Endothelial cell of umbilical vein (primary cell): Measurements from ENCODE around the gene TPO. TPM values are rescaled to one million over a fixed set of nuclear protein-coding genes. Genes with fewer than 3 reads are reported as not detected.

Experiments used
- BruUV-seq: library from RNA; stranded (reverse); fragments of 400-500 nt; replicated peaks from 2 replicates; lab custom pipeline; 2021; lab: Mats Ljungman, UMichigan
- CTCF ChIA-PET: fragments of 300-600, 350-600 bp; sonication (Branson Sonifier 250); formaldehyde crosslinking; loops from one replicate; lab custom pipeline; 2021; ENCODE audit warnings: antibody characterized with exemption, inconsistent platforms; lab: Charles Lee
- POLR2A ChIA-PET: fragments of 300-600, 350-600 bp; sonication (Branson Sonifier 250); formaldehyde crosslinking; loops from one replicate; lab custom pipeline; 2021; ENCODE audit warnings: antibody characterized with exemption, inconsistent platforms; lab: Charles Lee
- DNase-seq: peaks from one replicate; pipeline ENCODE4 v3.0.0-alpha.2; 2011; ENCODE audit warnings: low read depth, low spot score
- FAIRE-seq: peaks from 2 replicates; lab custom pipeline; 2011; peaks lifted over from hg19 to GRCh38; lab: Jason Lieb, UNC
- H2AFZ ChIP-seq: 2 replicates; pipeline ENCODE4 v1.6.0; 2012; ENCODE audit warnings: low read depth, low read length, control low read depth, inconsistent platforms
- H3K27ac ChIP-seq: 2 replicates; pipeline ENCODE4 v1.5.1; 2011; ENCODE audit warnings: low read depth, mild to moderate bottlenecking, control low read depth, low read length, moderate library complexity; ENCODE audit not compliant: insufficient read depth
- H3K27me3 ChIP-seq, 2 experiments: 2 replicates each; pipeline versions ENCODE4 v1.6.0 to v1.6.1; 2011; ENCODE audit warnings: low read length in 2 of 2, mixed read lengths in 1 of 2; ENCODE audit not compliant: control insufficient read depth in 2 of 2, insufficient read depth in 2 of 2
- H3K36me3 ChIP-seq, 2 experiments: 2 replicates in 1 of 2; 3 replicates in 1 of 2; pipeline ENCODE4 v1.5.1; 2011; ENCODE audit warnings: low read length in 2 of 2, mild to moderate bottlenecking in 1 of 2, moderate library complexity in 1 of 2; ENCODE audit not compliant: control insufficient read depth in 2 of 2, insufficient read depth in 2 of 2; ENCODE audit errors: extremely low read depth in 1 of 2
- H3K4me1 ChIP-seq: 3 replicates; pipeline ENCODE4 v1.5.1; 2011; ENCODE audit warnings: mild to moderate bottlenecking, low read length; ENCODE audit not compliant: control insufficient read depth, insufficient read depth; ENCODE audit errors: extremely low read depth
- H3K4me2 ChIP-seq: 2 replicates; pipeline ENCODE4 v1.6.1; 2011; ENCODE audit warnings: low read length, control low read depth, mixed read lengths; ENCODE audit not compliant: insufficient read depth
- H3K4me3 ChIP-seq, 3 experiments: fragments of 200-600 bp in 1 of 3; sonication (generic), shearing (Covaris generic) in 1 of 3; replicated peaks in 1 of 3; 2 replicates each; pipeline ENCODE4 v1.5.1; 2011 to 2016; ENCODE audit warnings: control low read depth in 3 of 3, low read length in 3 of 3, mild to moderate bottlenecking in 2 of 3, inconsistent platforms in 1 of 3, low read depth in 1 of 3, moderate library complexity in 1 of 3; ENCODE audit not compliant: insufficient read depth in 1 of 3
- H3K79me2 ChIP-seq: 2 replicates; pipeline ENCODE4 v1.6.0; 2012; ENCODE audit warnings: low read length, inconsistent platforms; ENCODE audit not compliant: control insufficient read depth, insufficient read depth
- H3K9ac ChIP-seq: replicated peaks from 2 replicates; pipeline ENCODE3; 2011; ENCODE audit warnings: low read length, control low read depth; ENCODE audit not compliant: insufficient read depth; ENCODE audit errors: extremely low read depth
- H3K9me1 ChIP-seq: replicated peaks from 3 replicates; pipeline ENCODE4 v1.6.0; 2011; ENCODE audit warnings: mild to moderate bottlenecking, low read length; ENCODE audit not compliant: control insufficient read depth, insufficient read depth; ENCODE audit errors: extremely low read depth
- H3K9me3 ChIP-seq: replicated peaks from 2 replicates; pipeline ENCODE4 v1.5.1; 2012; ENCODE audit warnings: low read length, inconsistent platforms; ENCODE audit not compliant: control insufficient read depth, insufficient read depth
- H4K20me1 ChIP-seq: replicated peaks from 2 replicates; pipeline ENCODE3; 2011; ENCODE audit warnings: mild to moderate bottlenecking, low read length; ENCODE audit not compliant: control insufficient read depth, insufficient read depth; ENCODE audit errors: extremely low read depth
- EZH2 ChIP-seq: IDR thresholded peaks from 2 replicates; pipeline ENCODE4 v1.6.1; 2012; ENCODE audit warnings: borderline replicate concordance, low read depth, mild to moderate bottlenecking, moderate library complexity, low read length, inconsistent platforms; ENCODE audit not compliant: severe bottlenecking
- FOS ChIP-seq: IDR thresholded peaks from 2 replicates; pipeline ENCODE4 v1.6.1; 2011; ENCODE audit warnings: mild to moderate bottlenecking, low read length, moderate library complexity, borderline replicate concordance; ENCODE audit not compliant: insufficient read depth
- GATA2 ChIP-seq: IDR thresholded peaks from 2 replicates; pipeline ENCODE4 v1.7.0; 2011; ENCODE audit warnings: low read depth, mild to moderate bottlenecking, moderate library complexity, mixed read lengths, low read length; ENCODE audit not compliant: insufficient read length, insufficient read depth
- JUN ChIP-seq: IDR thresholded peaks from 2 replicates; pipeline ENCODE4 v1.6.1; 2011; ENCODE audit warnings: borderline replicate concordance, low read depth; ENCODE audit not compliant: insufficient read length, insufficient read depth
- MYC ChIP-seq: IDR thresholded peaks from one replicate; pipeline ENCODE4 v1.6.1; 2011; ENCODE audit warnings: mild to moderate bottlenecking, low read depth, low read length
- POLR2A ChIP-seq: IDR thresholded peaks from 2 replicates; pipeline ENCODE4 v1.6.1; 2012; ENCODE audit warnings: low read depth, mild to moderate bottlenecking, control low read depth, low read length
- POLR2AphosphoS5 ChIP-seq: IDR thresholded peaks from 2 replicates; pipeline ENCODE4 v1.6.1; 2012; ENCODE audit warnings: low read depth, mild to moderate bottlenecking, control low read depth, low read length, moderate library complexity; ENCODE audit not compliant: insufficient read depth
- dilution Hi-C: fragments of 300-500 bp; cut with MboI; formaldehyde crosslinking; loops from one replicate; pipeline ENCODE4 v1.15.0; 2019; ENCODE audit warnings: low sequenced_read_pairs; ENCODE audit not compliant: extremely low pct_ligation_motif_present
- intact Hi-C: fragments of 100-400 bp; cut with micrococcal nuclease; formaldehyde crosslinking; loops from one replicate; pipeline ENCODE4 v1.10.0; 2022
- polyA plus RNA-seq, 4 experiments: library from polyadenylated mRNA; depleted of rRNA in 3 of 4; stranded (reverse) in 3 of 4; unstranded in 1 of 4; fragments of >200 nt; gene quantifications; 2 replicates each; pipeline versions ENCODE4 v1.2.1 to v1.2.3, GENCODE V29; 2011 to 2012; ENCODE audit warnings: missing spikeins in 1 of 4
- total RNA-seq: library from RNA; stranded (reverse); gene quantifications from 2 replicates; pipeline ENCODE4 v1.2.3, GENCODE V29; 2021
- TF ChIP-seq, protein P1 (sequence below): IDR thresholded peaks from 2 replicates; pipeline ENCODE4 v1.6.1; 2011; ENCODE audit not compliant: insufficient read depth, insufficient read length
- TF ChIP-seq, protein P2 (sequence below), 2 donors: IDR thresholded peaks; 1 replicate in 1 of 2; 2 replicates in 1 of 2; pipeline ENCODE4 v1.5.1; 2011; ENCODE audit warnings: low read length in 2 of 2, mild to moderate bottlenecking in 2 of 2, moderate library complexity in 2 of 2, control low read depth in 1 of 2, inconsistent platforms in 1 of 2, low read depth in 1 of 2; ENCODE audit not compliant: insufficient read depth in 1 of 2; ENCODE audit errors: extremely low read depth in 1 of 2

The TPO gene
- total and polyA plus RNA-seq, 2 donors (not counting 3 experiments of a cell fraction or from before 2014, with no cell fraction given) = not detected

DNA sequence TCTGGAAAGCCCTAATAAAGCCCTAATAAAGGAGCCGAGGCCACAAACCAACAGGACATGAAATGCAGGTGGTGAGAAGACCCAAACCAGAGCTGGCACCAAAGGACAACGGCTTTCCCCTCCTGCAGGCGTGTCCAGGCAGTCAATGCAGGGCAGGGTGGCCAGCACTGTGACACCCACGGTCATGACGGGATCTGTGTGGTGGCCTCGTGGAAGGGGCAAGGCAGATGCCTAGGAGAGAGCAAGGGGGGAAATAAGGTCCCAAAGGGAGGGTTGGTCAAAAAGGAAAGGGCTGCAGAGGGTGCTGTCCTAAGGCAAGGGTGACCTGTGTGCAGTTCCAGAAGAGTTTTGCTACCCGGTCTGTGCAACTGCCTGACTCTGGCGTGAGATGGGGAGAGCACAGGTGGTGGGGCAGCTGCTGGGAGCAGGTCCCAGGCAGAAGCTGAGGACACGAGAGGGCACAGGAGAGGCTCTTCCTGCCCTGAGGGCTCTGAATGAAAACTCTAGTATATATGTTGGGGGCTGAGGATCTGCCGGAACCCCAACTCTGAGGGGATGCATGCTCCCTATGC lies 156.7 kb downstream of the TPO start:
- Histone ChIP-seq H3K9me3 (no peaks in the 10 kb centered on the region), H2AFZ (no peak overlapping the region), H3K9me1 (no peaks in the 10 kb centered on the region), H3K4me1 (no peaks in the 10 kb centered on the region), H3K4me2 (no peak overlapping the region), H3K9ac (no peak overlapping the region), H3K27ac (no peak overlapping the region), H4K20me1 (no peaks in the 10 kb centered on the region), H3K36me3 (no peaks in the 10 kb centered on the region), H3K79me2 (no peaks in the 10 kb centered on the region), H3K27me3 (no peaks in the 10 kb centered on the region), H3K4me3 (no peak overlapping the region)
- FAIRE-seq = no peak
- dilution Hi-C loops = no loop called here
- intact Hi-C loops = no loop called here
- ChIA-PET POLR2A (no interaction called here), CTCF (interaction anchor here (1.0 kb wide), 1 partner anchor 19 kb away, joined by 3 read pairs; no protein-coding TSS in a partner anchor)
- DNase-seq = no peak
- no TSS peak for BruUV-seq
- TF ChIP-seq POLR2A (no peak), FOS (no peak), MYC (no peak), EZH2 (no peak), POLR2AphosphoS5 (no peak), JUN (no peak), GATA2 (no peak)
- TF ChIP-seq, protein P1, sequence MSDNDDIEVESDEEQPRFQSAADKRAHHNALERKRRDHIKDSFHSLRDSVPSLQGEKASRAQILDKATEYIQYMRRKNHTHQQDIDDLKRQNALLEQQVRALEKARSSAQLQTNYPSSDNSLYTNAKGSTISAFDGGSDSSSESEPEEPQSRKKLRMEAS = no peak
- TF ChIP-seq, protein P2, sequence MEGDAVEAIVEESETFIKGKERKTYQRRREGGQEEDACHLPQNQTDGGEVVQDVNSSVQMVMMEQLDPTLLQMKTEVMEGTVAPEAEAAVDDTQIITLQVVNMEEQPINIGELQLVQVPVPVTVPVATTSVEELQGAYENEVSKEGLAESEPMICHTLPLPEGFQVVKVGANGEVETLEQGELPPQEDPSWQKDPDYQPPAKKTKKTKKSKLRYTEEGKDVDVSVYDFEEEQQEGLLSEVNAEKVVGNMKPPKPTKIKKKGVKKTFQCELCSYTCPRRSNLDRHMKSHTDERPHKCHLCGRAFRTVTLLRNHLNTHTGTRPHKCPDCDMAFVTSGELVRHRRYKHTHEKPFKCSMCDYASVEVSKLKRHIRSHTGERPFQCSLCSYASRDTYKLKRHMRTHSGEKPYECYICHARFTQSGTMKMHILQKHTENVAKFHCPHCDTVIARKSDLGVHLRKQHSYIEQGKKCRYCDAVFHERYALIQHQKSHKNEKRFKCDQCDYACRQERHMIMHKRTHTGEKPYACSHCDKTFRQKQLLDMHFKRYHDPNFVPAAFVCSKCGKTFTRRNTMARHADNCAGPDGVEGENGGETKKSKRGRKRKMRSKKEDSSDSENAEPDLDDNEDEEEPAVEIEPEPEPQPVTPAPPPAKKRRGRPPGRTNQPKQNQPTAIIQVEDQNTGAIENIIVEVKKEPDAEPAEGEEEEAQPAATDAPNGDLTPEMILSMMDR (IDR thresholded peaks at IDR 0.05; ENCODE audit: extremely low read depth in 1 of 2, insufficient read depth in 1 of 2, low read depth in 1 of 2, low read length in 2 of 2) = no peak
